HG02678 (cell line): ENCODE measurements around the gene TH.

Experiments
- ATAC-seq: cut with Tn5 transposase; IDR thresholded peaks from one replicate; pipeline ENCODE4 v1.9.1; 2021; ENCODE audit warnings: mild to moderate bottlenecking, moderate library complexity; ENCODE audit not compliant: unreplicated experiment

TH gene

GRCh38 chr11:2209370-2209801, 37.8 kb upstream of the TH start:
- no peak for ATAC-seq

DNA sequence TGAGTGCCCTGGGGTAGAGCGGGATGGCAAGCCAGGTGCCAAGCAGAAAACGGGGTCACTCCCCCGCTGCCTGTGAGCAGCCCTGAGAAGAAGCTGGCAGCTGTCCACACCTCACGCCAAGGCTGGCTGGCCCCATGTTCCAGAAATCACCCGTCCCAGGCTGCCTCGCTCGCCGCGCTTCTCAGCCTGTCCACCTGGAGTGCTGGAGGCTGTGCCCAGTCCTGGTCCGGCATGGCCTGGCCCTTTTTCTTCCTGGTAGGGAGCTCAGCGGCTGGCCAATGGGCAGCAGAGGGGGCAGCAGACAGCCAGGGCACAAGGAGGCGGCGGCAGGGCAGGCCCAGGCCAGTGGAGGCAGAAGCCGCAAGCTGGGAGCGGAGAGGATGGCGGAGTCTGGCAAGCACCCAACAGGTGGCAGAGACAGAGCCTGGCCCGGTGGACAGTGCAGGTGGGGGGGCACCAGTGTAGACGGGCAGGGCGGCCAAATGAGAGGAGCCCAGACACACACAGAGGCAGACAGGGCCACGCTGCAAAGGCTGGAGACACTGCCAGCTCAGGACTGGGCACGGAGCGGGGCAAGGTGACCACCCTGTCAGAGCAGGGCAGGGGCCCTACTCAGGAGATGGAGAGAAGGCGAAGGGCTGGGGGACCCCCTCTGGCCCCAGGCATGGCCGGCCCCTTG, 37.2 kb upstream of the TH start:
- ATAC-seq, result no peak

- no peak for ATAC-seq
Measured at GRCh38 chr11:2207773-2208621, 36.4 kb upstream of the TH start.

DNA sequence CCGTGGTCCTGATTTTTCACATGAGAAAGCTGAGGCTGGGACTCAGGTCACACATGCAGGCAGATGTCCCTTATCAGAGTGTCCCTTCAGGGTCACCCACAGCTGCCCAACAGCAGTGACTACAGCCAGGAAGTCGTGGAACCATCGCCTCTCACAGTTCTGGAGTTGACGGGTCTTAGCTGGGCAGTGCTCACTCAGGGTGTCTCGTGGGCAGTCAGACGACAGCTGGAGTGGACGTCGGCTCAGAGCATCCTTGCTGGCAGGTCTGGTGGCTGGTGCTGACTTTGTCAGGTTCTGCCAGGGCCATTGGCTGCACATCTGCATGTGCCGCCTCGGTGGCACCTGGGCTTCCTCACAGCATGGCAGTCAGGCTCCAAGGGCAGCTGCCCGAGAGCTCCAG, 35.6 kb upstream of the TH start:
- ATAC-seq, result no peak

DNA sequence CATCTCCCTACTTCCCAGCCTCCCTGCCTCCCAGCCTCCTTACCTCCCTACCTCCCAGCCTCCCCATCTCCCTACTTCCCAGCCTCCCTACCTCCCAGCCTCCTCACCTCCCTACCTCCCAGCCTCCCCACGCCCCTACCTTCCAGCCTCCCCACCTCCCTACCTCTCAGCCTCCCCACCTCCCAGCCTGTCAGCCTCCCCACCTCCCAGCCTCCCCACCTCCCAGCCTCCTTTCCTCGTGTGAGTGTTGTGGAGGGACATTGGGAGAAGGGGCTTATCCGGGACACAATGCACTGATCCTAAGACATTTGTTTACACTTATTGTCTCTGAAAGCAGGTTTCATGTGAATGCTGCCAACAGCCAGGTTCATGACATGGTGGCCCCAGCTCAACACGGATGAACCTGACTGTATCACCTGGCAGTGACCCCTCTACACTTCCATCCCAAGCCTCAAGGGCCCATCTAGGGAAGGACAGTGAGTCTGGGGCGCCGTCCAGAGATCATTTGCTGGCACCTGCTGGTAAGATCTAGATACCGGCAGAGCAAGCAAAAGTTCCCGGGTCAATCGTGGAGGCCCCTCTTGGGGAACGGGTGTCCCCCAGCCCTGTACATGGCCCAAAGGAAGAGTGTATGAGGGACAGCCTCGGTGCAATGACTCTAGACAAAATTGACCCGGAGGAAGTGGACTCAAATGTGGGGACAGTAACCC, 34.5 kb upstream of the TH start:
- ATAC-seq, result no peak

- ATAC-seq, result no peak
Measured at GRCh38 chr11:2205214-2205720, 33.7 kb upstream of the TH start.

DNA sequence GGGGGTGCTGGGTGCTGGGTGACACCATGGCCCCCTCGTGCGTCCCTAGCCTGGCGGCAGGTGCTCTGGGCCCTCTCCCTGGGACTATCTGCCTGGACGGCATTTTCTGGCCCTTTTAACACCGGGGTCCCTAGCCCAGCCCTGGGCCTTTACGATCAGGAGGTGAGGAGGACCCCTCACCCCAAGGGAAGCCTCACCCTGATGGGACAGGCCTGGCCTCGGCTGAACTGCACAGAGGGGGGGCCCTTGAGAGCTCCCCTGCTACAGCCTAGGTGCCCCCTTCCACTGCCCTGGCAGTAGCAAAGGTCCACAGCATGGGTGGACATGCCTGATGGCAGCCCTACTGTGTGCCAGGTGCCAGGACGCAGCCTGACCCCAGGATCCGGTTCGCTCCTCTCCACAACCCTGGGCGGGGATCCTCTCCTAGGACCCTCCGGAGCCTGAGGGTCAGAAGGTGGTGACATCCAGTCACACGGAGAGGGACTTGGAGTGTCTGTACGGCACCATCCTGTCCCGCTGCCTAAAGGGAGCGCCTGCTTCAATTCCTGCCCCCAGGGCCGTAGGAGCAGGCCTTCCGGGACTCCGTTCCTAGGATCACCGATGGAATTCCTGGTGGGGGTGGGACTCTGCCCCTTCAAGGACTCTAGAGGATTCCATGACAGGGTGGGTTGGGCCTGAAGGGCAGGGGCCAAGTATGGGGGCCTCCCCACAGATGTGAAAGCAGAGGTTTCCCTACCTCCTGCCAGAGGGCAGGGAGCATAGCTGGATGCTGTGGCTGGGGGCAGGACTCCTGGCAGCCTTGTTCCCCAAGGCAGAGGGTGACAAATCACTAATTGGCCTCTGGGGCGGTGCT, 33.0 kb upstream of the TH start:
- ATAC-seq, result no peak

GRCh38 chr11:2203440-2204259, 32.0 kb upstream of the TH start:
- no peak for ATAC-seq

- ATAC-seq, result no peak
Measured at GRCh38 chr11:2202900-2203439, 31.4 kb upstream of the TH start.

GRCh38 chr11:2202071-2202899, 30.7 kb upstream of the TH start:
- no peak for ATAC-seq

- no peak for ATAC-seq
Measured at GRCh38 chr11:2201542-2201941, 29.9 kb upstream of the TH start.

DNA sequence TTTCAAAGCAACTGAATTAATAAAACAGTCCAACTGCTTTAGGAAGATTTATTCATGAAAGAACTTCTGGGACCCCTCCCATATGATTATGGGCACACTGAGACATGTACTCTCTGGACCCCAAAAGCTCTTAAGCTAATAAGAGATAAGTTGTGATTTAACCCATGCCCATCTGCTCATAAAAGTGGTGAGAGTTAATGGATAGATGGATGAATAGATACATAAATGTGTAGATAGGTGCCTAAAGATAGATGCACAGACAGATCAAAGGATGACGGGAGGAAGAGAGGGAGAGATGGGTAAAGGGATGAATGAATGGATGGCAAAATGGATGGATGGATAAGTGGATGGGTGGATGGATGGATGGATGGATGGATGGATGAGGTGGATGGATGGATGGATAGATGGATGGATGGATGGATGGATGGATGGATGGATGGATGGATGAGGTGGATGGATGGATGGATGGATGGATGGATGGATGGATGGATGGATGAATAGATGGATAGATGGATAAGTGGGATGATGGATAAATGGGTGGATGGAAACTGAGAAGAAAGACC, 29.4 kb upstream of the TH start:
- no peak for ATAC-seq

DNA sequence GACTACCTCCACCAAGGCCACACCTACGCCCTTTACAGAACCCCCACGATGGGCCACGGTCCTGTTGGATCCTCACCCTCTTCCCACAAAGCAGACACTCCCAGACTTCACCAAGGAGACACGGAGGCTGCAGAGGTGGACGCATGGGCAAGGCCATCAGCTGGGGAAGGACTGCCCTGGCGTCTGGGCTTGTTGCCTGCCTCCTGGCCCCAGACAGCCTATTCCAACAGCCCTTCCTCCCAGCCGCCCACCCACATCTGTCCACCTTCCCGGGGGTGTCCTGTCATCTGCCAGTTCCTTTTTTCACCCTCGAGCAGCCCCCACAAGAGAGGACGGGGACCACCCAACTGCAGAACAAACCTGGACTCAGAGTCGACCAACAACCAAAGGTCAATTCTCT, 28.9 kb upstream of the TH start:
- no peak for ATAC-seq

- no peak for ATAC-seq
Measured at GRCh38 chr11:2199466-2200341, 28.1 kb upstream of the TH start.

- no peak for ATAC-seq
Measured at GRCh38 chr11:2198621-2199365, 27.2 kb upstream of the TH start.

DNA sequence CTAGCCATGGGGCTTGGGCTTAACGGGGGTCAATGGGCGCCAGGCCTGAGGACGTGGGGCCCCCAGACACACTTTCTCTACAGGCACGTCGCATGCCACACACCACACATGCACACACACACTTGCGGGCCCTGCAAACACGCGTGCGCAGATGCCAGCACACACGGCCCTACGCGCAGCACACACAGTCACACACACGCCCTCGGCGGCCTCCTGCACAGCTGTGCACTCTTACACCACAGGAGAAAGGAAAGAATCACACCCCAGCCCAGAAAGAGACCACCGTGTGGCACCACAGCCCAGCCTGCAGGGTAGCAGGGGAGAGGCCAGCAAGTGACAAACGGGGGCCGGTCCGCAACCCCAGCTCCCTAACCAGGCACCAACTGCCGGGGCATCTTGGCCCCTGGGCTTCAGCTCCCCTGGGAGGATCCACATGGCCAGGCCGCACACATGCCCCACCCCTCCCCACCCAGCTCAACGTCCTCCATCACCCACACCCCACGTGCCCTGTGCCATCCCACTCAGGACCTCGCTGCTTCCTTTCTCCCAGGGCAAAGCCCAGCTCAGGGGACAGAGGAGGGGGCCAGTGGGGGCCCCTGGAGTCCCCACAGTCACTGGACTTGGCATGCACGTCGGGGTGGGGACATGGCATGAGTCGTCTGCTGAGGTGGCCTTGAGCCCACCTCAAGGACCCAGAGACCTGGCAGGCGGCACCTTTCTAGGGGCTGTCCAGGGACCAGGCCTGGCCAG, 26.3 kb upstream of the TH start:
- no peak for ATAC-seq
